GM19372 (cell line): Measurements from ENCODE around the gene IL10RA.

Experiments
- ATAC-seq: cut with Tn5 transposase; IDR thresholded peaks from one replicate; pipeline ENCODE4 v1.9.1; 2021; ENCODE audit warnings: mild to moderate bottlenecking, low read depth, moderate library complexity; ENCODE audit not compliant: unreplicated experiment

IL10RA gene

GRCh38 chr11:117989351-117990102 lies 3.3 kb downstream of the IL10RA start:
- ATAC-seq, result no peak

- no peak for ATAC-seq
Measured at GRCh38 chr11:117992136-117992535, 5.9 kb downstream of the IL10RA start.

GRCh38 chr11:117992620-117993019 lies 6.4 kb downstream of the IL10RA start:
- ATAC-seq, result no peak

GRCh38 chr11:117993988-117994745 lies 8.0 kb downstream of the IL10RA start:
- no peak for ATAC-seq

- ATAC-seq, result no peak
Measured at GRCh38 chr11:117995472-117995871, 9.3 kb downstream of the IL10RA start.

GRCh38 chr11:117996058-117996457 lies 9.9 kb downstream of the IL10RA start:
- ATAC-seq, result no peak

- ATAC-seq, result no peak
Measured at GRCh38 chr11:117997406-117997805, 11.2 kb downstream of the IL10RA start.

- ATAC-seq, result peak; percentile 52
Measured at GRCh38 chr11:117997823-117998579, 11.8 kb downstream of the IL10RA start.

GRCh38 chr11:117998664-117999353 lies 12.6 kb downstream of the IL10RA start:
- ATAC-seq, result no peak

GRCh38 chr11:117999354-117999993 lies 13.3 kb downstream of the IL10RA start:
- no peak for ATAC-seq

GRCh38 chr11:118000067-118000849 lies 14.1 kb downstream of the IL10RA start:
- ATAC-seq, result no peak

GRCh38 chr11:118000850-118001228 lies 14.6 kb downstream of the IL10RA start:
- ATAC-seq, result no peak

GRCh38 chr11:118001494-118001971 lies 15.3 kb downstream of the IL10RA start:
- ATAC-seq, result no peak

- ATAC-seq, result no peak
Measured at GRCh38 chr11:118002010-118002540, 15.9 kb downstream of the IL10RA start.

GRCh38 chr11:118002541-118003423 lies 16.6 kb downstream of the IL10RA start:
- no peak for ATAC-seq

- ATAC-seq, result no peak
Measured at GRCh38 chr11:118003456-118003855, 17.3 kb downstream of the IL10RA start.

GRCh38 chr11:118004543-118005223 lies 18.5 kb downstream of the IL10RA start:
- no peak for ATAC-seq
